ENCODE measurements around the gene C1orf198.

DNA sequence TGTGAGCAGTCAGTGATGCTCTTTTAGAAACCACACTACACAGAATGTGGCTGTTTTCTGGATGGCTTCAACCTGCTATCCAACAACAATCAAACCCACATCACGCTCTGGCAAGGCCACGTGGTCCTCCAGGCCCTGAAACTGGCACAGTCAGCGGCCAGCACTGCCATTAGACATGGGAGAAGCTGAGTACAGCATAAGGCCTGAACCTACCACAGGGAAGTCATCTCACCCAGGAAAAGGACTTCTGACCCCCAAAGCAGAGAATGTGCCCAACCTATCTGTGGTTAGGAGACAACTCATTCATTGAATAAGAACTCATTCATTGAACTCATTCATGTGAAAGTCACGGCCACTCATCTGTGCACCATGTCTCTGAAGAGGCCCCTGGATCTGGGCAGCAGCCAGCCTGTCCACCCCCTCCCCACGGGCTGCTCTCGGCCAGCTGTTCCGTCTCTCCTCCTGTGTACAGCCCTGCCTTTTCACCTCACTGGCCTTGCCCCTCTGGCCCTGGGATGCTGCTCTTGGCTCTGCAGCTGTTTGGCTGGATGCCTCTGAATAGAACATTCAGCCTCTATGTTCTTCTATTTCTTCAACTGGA, 41.1 kb downstream of the C1orf198 start:
- TF ChIP-seq CTCF (IDR thresholded peaks at IDR 0.05) (no peak), POLR2A (IDR thresholded peaks at IDR 0.05; ENCODE audit: low read depth) (no peak), POLR2AphosphoS5 (IDR thresholded peaks at IDR 0.05) (no peak), EP300 (IDR thresholded peaks at IDR 0.05) (no peak)
